NCI-H2196 treated with DMSO at 0.1 percent for 48 hours (cell line): ENCODE measurements around the gene HUS1.
"Not testable (repeated sequence)": the region's sequence is repeated elsewhere in the genome, so short reads cannot be mapped to it uniquely, and the experiment has no call there.

Experiments used
- DNase-seq: peaks from one replicate; lab custom pipeline; 2025; ENCODE audit not compliant: unreplicated experiment; lab: John Stamatoyannopoulos, UW

Gene HUS1

GRCh38 chr7:47945261-47946015 lies 34.0 kb downstream of the HUS1 start:
- peak; percentile 3 for DNase-seq

GRCh38 chr7:47944536-47945260 lies 34.7 kb downstream of the HUS1 start:
- no peak for DNase-seq

- DNase-seq = no peak
Measured at GRCh38 chr7:47943676-47944474, 35.5 kb downstream of the HUS1 start.

GRCh38 chr7:47942651-47943050 lies 36.8 kb downstream of the HUS1 start:
- not testable (repeated sequence) for DNase-seq

- DNase-seq = no peak
Measured at GRCh38 chr7:47942132-47942531, 37.3 kb downstream of the HUS1 start.

- no peak for DNase-seq
Measured at GRCh38 chr7:47941136-47941844, 38.1 kb downstream of the HUS1 start.

GRCh38 chr7:47940088-47941013 lies 39.1 kb downstream of the HUS1 start:
- DNase-seq = no peak

GRCh38 chr7:47939425-47940036 lies 39.9 kb downstream of the HUS1 start:
- no peak for DNase-seq

- DNase-seq = no peak
Measured at GRCh38 chr7:47938574-47939165, 40.7 kb downstream of the HUS1 start.

- DNase-seq = no peak
Measured at GRCh38 chr7:47937711-47938573, 41.5 kb downstream of the HUS1 start.

- no peak for DNase-seq
Measured at GRCh38 chr7:47937065-47937687, 42.2 kb downstream of the HUS1 start.

GRCh38 chr7:47936323-47936722 lies 43.1 kb downstream of the HUS1 start:
- no peak for DNase-seq

GRCh38 chr7:47935336-47935735 lies 44.1 kb downstream of the HUS1 start:
- no peak for DNase-seq

- no peak for DNase-seq
Measured at GRCh38 chr7:47934831-47935230, 44.6 kb downstream of the HUS1 start.

- no peak for DNase-seq
Measured at GRCh38 chr7:47933215-47933614, 46.2 kb downstream of the HUS1 start.

- no peak for DNase-seq
Measured at GRCh38 chr7:47932466-47933037, 46.9 kb downstream of the HUS1 start.

- DNase-seq = no peak
Measured at GRCh38 chr7:47932016-47932415, 47.4 kb downstream of the HUS1 start.
